ENCODE results near the gene PLCL1. TPM values are rescaled to one million over a fixed set of nuclear protein-coding genes. Genes with fewer than 3 reads are reported as not detected.

The PLCL1 gene
- total RNA-seq, 1 experiment from 2014 or later, result 0.07 TPM

DNA sequence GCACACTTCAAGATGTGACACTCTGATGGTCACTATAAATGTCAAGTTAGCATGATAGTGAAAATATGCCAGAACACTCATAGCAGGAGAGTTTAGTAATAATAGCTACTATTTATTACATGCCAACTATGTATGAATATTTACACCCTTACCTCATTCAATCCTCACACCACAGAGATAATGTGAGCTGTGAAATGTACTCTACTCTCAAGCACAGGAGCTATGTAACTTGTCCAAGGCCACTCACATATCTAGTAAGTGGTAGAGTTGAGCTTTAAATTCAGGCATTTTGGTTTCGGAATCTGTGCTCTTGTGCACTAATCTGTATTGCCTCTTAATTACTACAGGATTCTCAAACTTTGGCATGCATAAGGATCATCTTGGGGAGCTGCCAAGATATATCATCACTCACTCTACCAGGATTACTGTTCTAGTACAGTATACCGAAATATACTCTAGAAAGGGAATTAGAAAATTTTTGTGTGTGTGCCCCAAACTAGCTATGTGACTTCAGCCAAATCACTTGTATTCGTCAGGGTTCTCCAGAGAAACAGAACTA lies 154.3 kb downstream of the PLCL1 start:
- ATAC-seq, result no peak
- CTCF ChIA-PET, result no interaction called here
- TF ChIP-seq CREM (CRISPR knock-in tag; IDR thresholded peaks at IDR 0.05) (no peak), AR (CRISPR knock-in tag; IDR thresholded peaks at IDR 0.05) (no peak), PREB (CRISPR knock-in tag; IDR thresholded peaks at IDR 0.05; ENCODE audit: borderline replicate concordance) (no peak), SMAD3 (CRISPR knock-in tag; IDR thresholded peaks at IDR 0.05; ENCODE audit: borderline replicate concordance) (no peak), ZNF121 (CRISPR knock-in tag; IDR thresholded peaks at IDR 0.05) (no peak), ETV6 (CRISPR knock-in tag; IDR thresholded peaks at IDR 0.05) (no peak), ZNF512 (CRISPR knock-in tag; IDR thresholded peaks at IDR 0.05; ENCODE audit: borderline replicate concordance) (no peak), E2F5 (CRISPR knock-in tag; IDR thresholded peaks at IDR 0.05) (no peak), MYBL2 (CRISPR knock-in tag; IDR thresholded peaks at IDR 0.05) (no peak), ATF3 (CRISPR knock-in tag; conservative IDR thresholded peaks at IDR 0.05) (no peak), FOXP4 (CRISPR knock-in tag; IDR thresholded peaks at IDR 0.05) (no peak)
- TF ChIP-seq, protein P1, sequence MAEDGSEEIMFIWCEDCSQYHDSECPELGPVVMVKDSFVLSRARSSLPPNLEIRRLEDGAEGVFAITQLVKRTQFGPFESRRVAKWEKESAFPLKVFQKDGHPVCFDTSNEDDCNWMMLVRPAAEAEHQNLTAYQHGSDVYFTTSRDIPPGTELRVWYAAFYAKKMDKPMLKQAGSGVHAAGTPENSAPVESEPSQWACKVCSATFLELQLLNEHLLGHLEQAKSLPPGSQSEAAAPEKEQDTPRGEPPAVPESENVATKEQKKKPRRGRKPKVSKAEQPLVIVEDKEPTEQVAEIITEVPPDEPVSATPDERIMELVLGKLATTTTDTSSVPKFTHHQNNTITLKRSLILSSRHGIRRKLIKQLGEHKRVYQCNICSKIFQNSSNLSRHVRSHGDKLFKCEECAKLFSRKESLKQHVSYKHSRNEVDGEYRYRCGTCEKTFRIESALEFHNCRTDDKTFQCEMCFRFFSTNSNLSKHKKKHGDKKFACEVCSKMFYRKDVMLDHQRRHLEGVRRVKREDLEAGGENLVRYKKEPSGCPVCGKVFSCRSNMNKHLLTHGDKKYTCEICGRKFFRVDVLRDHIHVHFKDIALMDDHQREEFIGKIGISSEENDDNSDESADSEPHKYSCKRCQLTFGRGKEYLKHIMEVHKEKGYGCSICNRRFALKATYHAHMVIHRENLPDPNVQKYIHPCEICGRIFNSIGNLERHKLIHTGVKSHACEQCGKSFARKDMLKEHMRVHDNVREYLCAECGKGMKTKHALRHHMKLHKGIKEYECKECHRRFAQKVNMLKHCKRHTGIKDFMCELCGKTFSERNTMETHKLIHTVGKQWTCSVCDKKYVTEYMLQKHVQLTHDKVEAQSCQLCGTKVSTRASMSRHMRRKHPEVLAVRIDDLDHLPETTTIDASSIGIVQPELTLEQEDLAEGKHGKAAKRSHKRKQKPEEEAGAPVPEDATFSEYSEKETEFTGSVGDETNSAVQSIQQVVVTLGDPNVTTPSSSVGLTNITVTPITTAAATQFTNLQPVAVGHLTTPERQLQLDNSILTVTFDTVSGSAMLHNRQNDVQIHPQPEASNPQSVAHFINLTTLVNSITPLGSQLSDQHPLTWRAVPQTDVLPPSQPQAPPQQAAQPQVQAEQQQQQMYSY (CRISPR knock-in tag; IDR thresholded peaks at IDR 0.05), result no peak
- Mint-ChIP-seq H3K9me3 (peaks cover 5% of the 10 kb centered on the region; the same call in 1 of the 2 replicates), H3K27me3 (ENCODE audit: low read depth) (no peaks in the 10 kb centered on the region; the same call in 1 of the 2 replicates), H3K4me3 (no peak overlapping the region), H3K27ac (no peak overlapping the region), H3K4me1 (no peaks in the 10 kb centered on the region), H3K36me3 (no peaks in the 10 kb centered on the region)
- POLR2A ChIA-PET, result no interaction called here
- DNase-seq (ENCODE audit: low spot score), result no peak

All from WTC11 (cell line).